Activated T-cell treated with anti-CD3 and anti-CD28 coated beads, Interleukin-2, amount 50 U/mL, for 24 hours (primary cell): ENCODE results near the gene TENT4B.
"Not testable (repeated sequence)": the region's sequence is repeated elsewhere in the genome, so short reads cannot be mapped to it uniquely, and the experiment has no call there.

Experiments
- DNase-seq: peaks from one replicate; pipeline ENCODE4 v3.0.0-alpha.2; 2020
- H3K27ac Mint-ChIP-seq: 2 replicates; pipeline ENCODE4 v1.8.0; 2020; ENCODE audit warnings: mild to moderate bottlenecking, mixed read lengths
- H3K27me3 Mint-ChIP-seq: 2 replicates; pipeline ENCODE4 v1.8.0; 2020; ENCODE audit warnings: mixed read lengths
- H3K36me3 Mint-ChIP-seq: 2 replicates; pipeline ENCODE4 v1.8.0; 2020; ENCODE audit warnings: low read depth, mixed read lengths
- H3K4me1 Mint-ChIP-seq: 2 replicates; pipeline ENCODE4 v1.8.0; 2020; ENCODE audit warnings: low read depth, mixed read lengths
- H3K4me3 Mint-ChIP-seq: 2 replicates; pipeline ENCODE4 v1.8.0; 2020; ENCODE audit warnings: mild to moderate bottlenecking, moderate library complexity, mixed read lengths
- H3K9me3 Mint-ChIP-seq: 2 replicates; pipeline ENCODE4 v1.8.0; 2020; ENCODE audit warnings: mixed read lengths

Gene TENT4B

GRCh38 chr16:50152807-50153595 is at the start of gene TENT4B:
TSS of gene TENT4B (plus strand) at chr16:50153306. CDS start at chr16:50153622, 316 bp downstream.
- no peaks in the 10 kb centered on the region for H3K27me3 Mint-ChIP-seq
- peaks cover 38% of the 10 kb centered on the region for H3K4me1 Mint-ChIP-seq
- H3K9me3 Mint-ChIP-seq: no peaks in the 10 kb centered on the region
- peak within 1 kb of the TSS; percentile 98 for H3K27ac Mint-ChIP-seq
- H3K36me3 Mint-ChIP-seq: peaks cover 24% of the 10 kb centered on the region
- H3K4me3 Mint-ChIP-seq: peak within 1 kb of the TSS; percentile 88
- DNase-seq: peak; percentile 93

GRCh38 chr16:50103764-50104163 is 49.3 kb upstream of the TENT4B start:
- H3K27me3 Mint-ChIP-seq: no peaks in the 10 kb centered on the region
- peaks cover 10% of the 10 kb centered on the region for H3K4me1 Mint-ChIP-seq
- H3K9me3 Mint-ChIP-seq: no peaks in the 10 kb centered on the region
- DNase-seq: no peak
- no peak overlapping the region for H3K27ac Mint-ChIP-seq
- peaks cover 79% of the 10 kb centered on the region for H3K36me3 Mint-ChIP-seq
- H3K4me3 Mint-ChIP-seq: no peak overlapping the region

GRCh38 chr16:50114357-50115129 is 38.6 kb upstream of the TENT4B start:
- Mint-ChIP-seq H3K4me3 (no peak overlapping the region), H3K27me3 (no peaks in the 10 kb centered on the region), H3K9me3 (no peaks in the 10 kb centered on the region), H3K4me1 (no peaks in the 10 kb centered on the region), H3K36me3 (no peaks in the 10 kb centered on the region), H3K27ac (no peak overlapping the region)
- no peak for DNase-seq

GRCh38 chr16:50120711-50121110 is 32.4 kb upstream of the TENT4B start:
- Mint-ChIP-seq H3K4me1 (peaks cover 21% of the 10 kb centered on the region), H3K27ac (no peak overlapping the region), H3K27me3 (no peaks in the 10 kb centered on the region), H3K36me3 (no peaks in the 10 kb centered on the region), H3K9me3 (no peaks in the 10 kb centered on the region), H3K4me3 (no peak overlapping the region)
- no peak for DNase-seq

GRCh38 chr16:50121278-50121677 is 31.8 kb upstream of the TENT4B start:
- Mint-ChIP-seq H3K9me3 (no peaks in the 10 kb centered on the region), H3K4me1 (peaks cover 21% of the 10 kb centered on the region), H3K27ac (peak overlapping the region; percentile 81), H3K27me3 (no peaks in the 10 kb centered on the region), H3K36me3 (no peaks in the 10 kb centered on the region), H3K4me3 (no peak overlapping the region)
- DNase-seq: no peak

- DNase-seq: peak; percentile 35
- Mint-ChIP-seq H3K36me3 (no peaks in the 10 kb centered on the region), H3K4me1 (peaks cover 21% of the 10 kb centered on the region), H3K27ac (peak overlapping the region; percentile 81), H3K4me3 (peak overlapping the region; percentile 11), H3K27me3 (no peaks in the 10 kb centered on the region), H3K9me3 (no peaks in the 10 kb centered on the region)
Measured at GRCh38 chr16:50121721-50122445, 31.2 kb upstream of the TENT4B start.

GRCh38 chr16:50123417-50123816 is 29.7 kb upstream of the TENT4B start:
- Mint-ChIP-seq H3K36me3 (no peaks in the 10 kb centered on the region), H3K9me3 (no peaks in the 10 kb centered on the region), H3K27ac (no peak overlapping the region), H3K27me3 (no peaks in the 10 kb centered on the region), H3K4me3 (no peak overlapping the region), H3K4me1 (peaks cover 21% of the 10 kb centered on the region)
- DNase-seq: no peak

- no peaks in the 10 kb centered on the region for H3K9me3 Mint-ChIP-seq
- no peak overlapping the region for H3K4me3 Mint-ChIP-seq
- H3K27me3 Mint-ChIP-seq: no peaks in the 10 kb centered on the region
- H3K27ac Mint-ChIP-seq: no peak overlapping the region
- H3K4me1 Mint-ChIP-seq: peaks cover 21% of the 10 kb centered on the region
- no peaks in the 10 kb centered on the region for H3K36me3 Mint-ChIP-seq
- DNase-seq: no peak
Measured at GRCh38 chr16:50124769-50125168, 28.3 kb upstream of the TENT4B start.

GRCh38 chr16:50126183-50126582 is 26.9 kb upstream of the TENT4B start:
- Mint-ChIP-seq H3K36me3 (no peaks in the 10 kb centered on the region), H3K27ac (no peak overlapping the region), H3K4me1 (peaks cover 15% of the 10 kb centered on the region), H3K4me3 (no peak overlapping the region), H3K27me3 (no peaks in the 10 kb centered on the region), H3K9me3 (no peaks in the 10 kb centered on the region)
- DNase-seq: no peak

- not testable (repeated sequence) for H3K9me3 Mint-ChIP-seq, H3K27ac Mint-ChIP-seq, H3K27me3 Mint-ChIP-seq, H3K4me3 Mint-ChIP-seq, H3K4me1 Mint-ChIP-seq, DNase-seq, H3K36me3 Mint-ChIP-seq
Measured at GRCh38 chr16:50132571-50132970, 20.5 kb upstream of the TENT4B start.

- Mint-ChIP-seq H3K27me3 (no peaks in the 10 kb centered on the region), H3K27ac (no peak overlapping the region), H3K4me3 (no peak overlapping the region), H3K9me3 (no peaks in the 10 kb centered on the region), H3K36me3 (no peaks in the 10 kb centered on the region), H3K4me1 (no peaks in the 10 kb centered on the region)
- DNase-seq: no peak
Measured at GRCh38 chr16:50133214-50133613, 19.9 kb upstream of the TENT4B start.

GRCh38 chr16:50136399-50136798 is 16.7 kb upstream of the TENT4B start:
- DNase-seq: no peak
- H3K27me3 Mint-ChIP-seq: no peaks in the 10 kb centered on the region
- no peaks in the 10 kb centered on the region for H3K36me3 Mint-ChIP-seq
- no peaks in the 10 kb centered on the region for H3K9me3 Mint-ChIP-seq
- H3K4me1 Mint-ChIP-seq: peaks cover 3% of the 10 kb centered on the region
- no peak overlapping the region for H3K4me3 Mint-ChIP-seq
- no peak overlapping the region for H3K27ac Mint-ChIP-seq

- Mint-ChIP-seq H3K27ac (no peak overlapping the region), H3K36me3 (no peaks in the 10 kb centered on the region), H3K4me1 (peaks cover 3% of the 10 kb centered on the region), H3K4me3 (no peak overlapping the region), H3K9me3 (no peaks in the 10 kb centered on the region), H3K27me3 (no peaks in the 10 kb centered on the region)
- DNase-seq: no peak
Measured at GRCh38 chr16:50137268-50137667, 15.8 kb upstream of the TENT4B start.

- Mint-ChIP-seq H3K9me3 (no peaks in the 10 kb centered on the region), H3K4me1 (peaks cover 3% of the 10 kb centered on the region), H3K36me3 (no peaks in the 10 kb centered on the region), H3K27ac (no peak overlapping the region), H3K27me3 (no peaks in the 10 kb centered on the region), H3K4me3 (no peak overlapping the region)
- DNase-seq: no peak
Measured at GRCh38 chr16:50139580-50139979, 13.5 kb upstream of the TENT4B start.
